Lower leg skin (tissue), 3 donors: ENCODE results near the gene GJD2.

Experiments used
- POLR2A ChIP-seq, 2 donors: fragments of 450-650 bp; IDR thresholded peaks; one replicate each; pipeline ENCODE4 v1.6.1; 2016 to 2017; ENCODE audit warnings: antibody characterized with exemption in 2 of 2, mild to moderate bottlenecking in 1 of 2, moderate library complexity in 1 of 2
- TF ChIP-seq, protein P1 (sequence below), 3 donors: fragments of 450-650 bp; IDR thresholded peaks; one replicate each; pipeline ENCODE4 v1.5.1; 2016; ENCODE audit warnings: antibody characterized with exemption in 3 of 3, mild to moderate bottlenecking in 3 of 3, moderate library complexity in 2 of 3

DNA sequence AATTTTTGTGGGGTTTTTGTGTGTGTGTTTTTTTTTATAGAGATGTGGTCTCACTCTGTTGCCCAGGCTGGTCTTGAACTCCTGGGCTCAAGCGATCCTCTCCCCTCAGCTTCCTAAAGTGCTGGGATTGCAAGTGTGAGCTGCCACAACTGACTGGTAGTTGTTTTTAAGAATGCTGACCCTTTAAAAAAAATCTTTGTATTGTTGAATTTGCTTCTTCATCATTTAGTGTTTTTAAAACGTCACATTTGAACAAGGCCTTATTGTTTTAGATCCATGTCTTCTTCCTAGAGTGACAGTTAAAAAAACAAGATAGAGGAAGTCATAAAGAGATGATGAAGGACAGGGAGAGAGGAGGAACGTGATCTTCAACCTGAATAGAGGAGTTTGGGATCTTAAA lies 24.1 kb downstream of the GJD2 start:
- TF ChIP-seq, protein P1, sequence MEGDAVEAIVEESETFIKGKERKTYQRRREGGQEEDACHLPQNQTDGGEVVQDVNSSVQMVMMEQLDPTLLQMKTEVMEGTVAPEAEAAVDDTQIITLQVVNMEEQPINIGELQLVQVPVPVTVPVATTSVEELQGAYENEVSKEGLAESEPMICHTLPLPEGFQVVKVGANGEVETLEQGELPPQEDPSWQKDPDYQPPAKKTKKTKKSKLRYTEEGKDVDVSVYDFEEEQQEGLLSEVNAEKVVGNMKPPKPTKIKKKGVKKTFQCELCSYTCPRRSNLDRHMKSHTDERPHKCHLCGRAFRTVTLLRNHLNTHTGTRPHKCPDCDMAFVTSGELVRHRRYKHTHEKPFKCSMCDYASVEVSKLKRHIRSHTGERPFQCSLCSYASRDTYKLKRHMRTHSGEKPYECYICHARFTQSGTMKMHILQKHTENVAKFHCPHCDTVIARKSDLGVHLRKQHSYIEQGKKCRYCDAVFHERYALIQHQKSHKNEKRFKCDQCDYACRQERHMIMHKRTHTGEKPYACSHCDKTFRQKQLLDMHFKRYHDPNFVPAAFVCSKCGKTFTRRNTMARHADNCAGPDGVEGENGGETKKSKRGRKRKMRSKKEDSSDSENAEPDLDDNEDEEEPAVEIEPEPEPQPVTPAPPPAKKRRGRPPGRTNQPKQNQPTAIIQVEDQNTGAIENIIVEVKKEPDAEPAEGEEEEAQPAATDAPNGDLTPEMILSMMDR (IDR thresholded peaks at IDR 0.05): no peak
- no peak for TF ChIP-seq POLR2A (IDR thresholded peaks at IDR 0.05)
